Measurements from ENCODE around the gene RSRC2.

GRCh38 chr12:122544537-122544936 lies 17.8 kb upstream of the RSRC2 start:
- TF ChIP-seq CTCF (IDR thresholded peaks at IDR 0.05; ENCODE audit: borderline replicate concordance, extremely low read depth, low read length, poor library complexity, severe bottlenecking): no peak
- no peak for TF ChIP-seq EZH2 (IDR thresholded peaks at IDR 0.05; ENCODE audit: borderline replicate concordance, low read depth, low read length, severe bottlenecking)
